ENCODE results near the gene NRARP.

DNA sequence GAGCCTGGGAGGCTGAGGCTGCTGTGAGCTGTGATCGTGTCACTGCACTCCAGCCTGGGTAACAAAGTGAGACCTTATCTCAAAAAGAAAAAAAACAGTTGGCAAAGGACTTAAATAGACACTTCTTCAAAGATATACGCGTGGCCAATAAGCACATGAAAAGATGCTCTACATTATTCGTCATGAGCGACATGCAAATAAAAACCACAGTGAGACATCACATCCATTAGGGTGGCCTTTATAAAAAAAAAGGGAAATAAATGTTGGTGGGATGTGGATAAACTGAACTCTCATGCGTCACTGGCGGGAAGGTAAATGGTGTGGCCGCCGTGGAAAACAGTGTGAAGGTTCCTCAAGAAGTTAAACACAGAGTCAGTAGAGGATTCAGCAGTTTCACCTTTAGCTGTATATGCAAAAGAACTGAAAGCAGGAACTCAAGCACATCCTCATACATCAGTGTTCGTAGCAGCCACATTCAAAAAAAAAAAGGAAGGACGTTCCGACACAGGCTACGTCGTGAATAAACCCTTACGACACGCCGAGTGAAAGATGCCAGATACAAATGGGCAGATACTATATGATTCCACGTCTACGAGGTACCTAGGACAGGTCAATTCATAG, 24.5 kb upstream of the NRARP start:
- TF ChIP-seq POLR2A (IDR thresholded peaks at IDR 0.05; ENCODE audit: low read depth, low read length) = no peak
- no peak for TF ChIP-seq TAF1 (IDR thresholded peaks at IDR 0.05; ENCODE audit: low read depth, low read length)
- TF ChIP-seq POLR2AphosphoS5 (IDR thresholded peaks at IDR 0.05; ENCODE audit: low read depth, low read length) = no peak

Data from GM12891 (cell line).